HG03060 (cell line): ENCODE measurements around the gene KNCN.

Experiments
- ATAC-seq: cut with Tn5 transposase; IDR thresholded peaks from one replicate; pipeline ENCODE4 v1.9.1; 2021; ENCODE audit warnings: low read depth, moderate number of reproducible peaks; ENCODE audit not compliant: unreplicated experiment

The KNCN gene

DNA sequence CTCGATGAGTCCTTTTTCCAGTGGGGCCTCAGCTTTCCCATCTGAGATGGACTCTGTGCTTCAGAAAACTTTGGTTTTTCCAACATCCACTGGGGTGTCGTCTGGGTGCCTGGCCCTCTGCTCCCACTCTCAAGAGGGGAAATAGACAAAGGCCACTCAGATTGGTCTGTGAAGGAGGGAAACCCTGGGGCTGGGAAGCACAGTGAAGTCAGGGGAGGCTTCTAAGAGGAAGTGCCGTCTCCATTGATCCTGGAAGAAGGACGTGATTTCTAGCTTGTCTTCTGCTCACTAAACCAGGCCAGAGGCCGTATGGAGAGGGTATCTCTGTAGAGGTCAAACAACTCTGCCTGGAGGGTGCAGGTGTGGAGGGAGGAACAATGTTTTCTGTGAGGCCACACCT is 5.2 kb downstream of the KNCN start:
- no peak for ATAC-seq

DNA sequence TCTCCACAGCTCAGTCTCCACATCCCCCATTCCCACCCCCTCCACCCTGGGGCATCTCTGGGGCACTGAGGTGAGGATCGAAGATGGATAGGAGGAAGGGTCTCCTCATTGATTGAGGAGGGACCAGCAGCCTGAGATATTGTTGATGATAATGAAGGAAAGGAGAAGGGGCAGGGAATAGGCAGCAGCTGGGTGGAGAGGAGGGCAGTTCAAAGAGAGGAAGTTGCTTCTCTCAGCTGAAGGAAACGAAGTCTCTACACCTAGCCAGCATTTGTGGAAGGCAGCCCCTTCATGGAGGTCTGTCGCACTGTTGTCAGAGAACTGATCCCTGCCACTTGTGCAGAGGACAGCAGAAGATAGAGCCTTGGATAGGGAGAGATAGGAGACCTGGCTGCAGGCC is 5.7 kb downstream of the KNCN start:
- ATAC-seq, result no peak

DNA sequence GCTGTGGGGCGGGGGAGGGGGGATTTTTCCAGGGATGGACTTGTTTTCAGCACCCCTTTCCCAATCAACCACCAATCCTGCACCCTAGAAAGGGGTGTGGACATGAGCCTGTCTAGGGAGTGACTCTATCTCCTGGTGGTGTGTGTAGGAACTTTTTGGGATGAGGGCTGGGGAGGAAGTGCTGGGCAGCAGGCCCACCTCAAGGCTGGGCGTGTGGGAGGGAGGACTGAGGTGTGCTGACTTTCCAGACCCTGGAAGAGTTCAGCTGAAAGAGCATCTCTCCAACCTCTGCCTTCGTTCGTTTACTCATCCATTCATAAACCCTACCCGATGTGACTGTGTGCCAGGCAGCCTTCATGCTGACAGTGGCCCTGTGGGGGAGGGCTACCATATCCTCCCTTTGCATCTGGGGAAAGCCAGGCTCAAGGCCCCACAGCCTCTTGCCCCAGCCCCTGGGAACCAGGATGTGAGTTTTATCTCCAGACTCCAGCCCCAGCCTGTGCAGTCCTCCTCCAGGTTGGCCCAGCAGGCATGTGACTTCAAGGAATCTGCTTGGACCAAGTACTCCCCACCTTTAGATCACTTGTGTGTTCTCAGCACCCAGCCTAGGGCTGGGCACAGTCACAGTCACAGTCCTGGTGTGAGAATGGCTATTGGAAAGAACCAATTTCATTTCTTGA is 6.7 kb downstream of the KNCN start:
- ATAC-seq, result no peak

DNA sequence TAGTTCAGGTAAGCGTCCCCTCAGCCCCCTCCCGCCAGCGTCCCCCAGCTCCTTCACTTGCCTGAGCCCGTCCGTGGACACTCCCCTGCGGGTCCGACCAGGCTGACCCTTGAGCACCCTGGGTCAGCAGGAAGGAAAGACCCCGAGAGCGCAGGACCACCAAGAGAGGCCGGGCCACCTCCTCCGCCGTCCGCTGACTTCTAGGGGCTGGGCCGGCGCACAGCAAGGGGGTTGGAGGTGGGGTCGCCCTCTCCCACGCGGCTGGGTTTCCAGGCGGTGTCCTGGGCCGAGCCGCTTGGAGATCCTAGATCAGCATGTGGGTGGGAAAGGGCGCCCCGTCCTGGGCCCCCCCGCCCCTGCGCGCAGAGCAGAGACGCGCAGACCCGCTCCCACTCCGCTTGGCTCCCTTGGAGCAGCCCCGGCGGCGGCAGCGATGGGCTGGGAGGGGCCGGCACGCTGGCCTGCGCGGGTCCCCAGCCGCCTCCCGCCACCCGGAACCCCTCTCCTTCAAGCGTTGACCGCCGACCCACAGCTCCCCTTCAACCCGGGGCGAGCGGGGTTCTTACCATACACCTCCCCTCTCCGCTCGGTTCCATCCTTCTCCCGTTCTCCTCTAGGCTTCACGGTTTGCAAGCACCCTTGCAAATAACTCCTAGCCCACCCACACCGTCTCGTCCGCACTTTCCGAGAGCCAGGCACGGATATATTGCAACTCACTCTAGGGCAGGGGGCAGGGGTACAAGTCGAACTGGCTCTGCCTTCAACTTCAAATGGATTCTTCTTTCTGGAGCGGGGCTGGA is 7.5 kb downstream of the KNCN start:
- no peak for ATAC-seq

DNA sequence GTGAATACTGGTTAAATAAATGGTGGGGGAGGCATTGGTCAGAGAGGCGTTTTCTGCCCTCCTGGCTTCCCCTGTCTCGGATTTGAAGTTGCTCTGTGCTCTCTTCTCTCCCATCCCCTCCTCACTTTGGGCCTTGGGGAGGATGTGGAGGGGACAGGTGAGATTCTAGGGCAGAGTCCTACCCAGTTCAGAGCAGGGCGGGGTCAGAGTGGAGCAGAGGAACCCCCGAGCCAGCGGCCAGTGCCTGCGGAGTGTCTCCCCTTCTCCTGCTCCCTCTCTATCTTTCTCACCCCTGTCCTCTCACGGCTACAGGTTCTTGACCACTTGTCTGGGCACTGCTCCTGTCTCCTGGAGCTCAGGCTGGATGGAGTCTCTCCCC is 8.1 kb downstream of the KNCN start:
- no peak for ATAC-seq

DNA sequence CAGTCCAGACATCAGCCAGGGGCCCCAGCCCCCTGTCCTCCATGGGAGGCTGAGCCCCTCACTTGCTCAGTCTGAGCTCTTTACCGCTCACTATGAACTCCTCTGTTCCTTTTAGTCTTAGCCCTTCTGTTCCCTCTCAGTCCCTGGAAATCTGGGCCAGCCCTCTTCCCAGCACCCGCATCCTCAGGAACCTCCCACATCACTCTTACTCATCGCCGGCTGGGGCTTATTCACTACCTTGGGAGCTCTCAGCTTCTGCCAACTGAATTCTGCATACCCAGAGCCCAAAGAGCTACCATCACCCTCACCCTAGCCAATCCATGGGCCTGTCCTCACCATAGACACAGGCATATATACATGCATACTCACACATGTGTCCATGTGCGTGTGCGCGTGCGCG is 11.5 kb downstream of the KNCN start:
- no peak for ATAC-seq

DNA sequence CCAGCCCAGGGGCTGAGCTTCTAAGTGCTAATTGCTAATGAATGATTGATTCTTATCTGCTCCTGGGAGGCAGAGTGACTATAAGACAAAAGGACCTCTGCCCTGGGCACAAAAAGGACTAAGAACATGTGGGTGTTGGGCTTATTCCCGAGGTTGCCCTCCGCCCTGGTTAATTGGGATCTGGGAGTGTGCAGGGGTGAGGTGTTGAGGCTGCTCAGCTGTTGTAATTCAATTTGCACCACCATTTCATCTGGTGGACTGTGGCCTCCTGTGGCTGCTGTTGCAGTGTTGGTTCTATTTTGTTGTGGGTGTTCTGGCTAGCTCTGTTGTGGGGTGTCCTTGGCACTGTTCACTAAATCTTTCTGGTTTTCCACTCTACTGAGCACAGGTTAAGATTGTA is 13.3 kb downstream of the KNCN start:
- no peak for ATAC-seq

DNA sequence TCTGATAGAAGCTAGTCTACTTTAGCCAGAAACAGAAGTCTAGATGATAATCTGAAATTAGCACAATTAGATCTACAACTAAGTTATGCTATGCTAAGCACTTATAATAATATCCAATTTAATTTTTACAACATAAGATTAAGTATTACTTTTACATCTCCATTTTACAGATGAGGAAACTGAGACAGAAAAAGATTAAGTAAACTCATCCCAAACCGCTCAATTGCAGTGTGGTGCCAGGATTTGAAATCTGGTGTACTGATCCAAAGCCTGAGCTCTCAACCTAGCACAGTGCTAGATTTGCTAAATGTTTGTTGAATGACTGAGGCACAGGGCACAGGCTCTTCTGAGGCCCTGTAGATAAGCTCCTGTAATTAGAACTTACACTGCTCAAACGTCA is 13.8 kb downstream of the KNCN start:
- ATAC-seq, result no peak

DNA sequence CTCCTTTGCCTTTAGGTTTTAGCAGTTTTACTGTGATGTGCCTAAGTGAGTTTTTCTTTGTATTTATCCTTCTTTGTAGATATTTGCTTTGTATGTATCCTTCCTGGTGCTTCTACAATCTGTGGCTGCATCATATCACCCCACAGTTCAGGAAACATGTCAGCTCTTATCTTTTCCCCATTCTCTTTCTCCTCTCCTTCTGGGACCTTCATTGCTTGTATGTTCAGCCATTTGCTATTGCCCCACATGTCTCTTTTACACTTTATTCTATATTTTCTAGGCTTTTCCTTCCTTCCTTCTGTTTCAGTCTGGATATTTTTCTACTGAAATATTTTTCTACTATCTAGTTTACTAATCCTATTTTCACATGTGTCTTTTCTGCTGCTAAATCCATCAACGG is 14.9 kb downstream of the KNCN start:
- no peak for ATAC-seq

DNA sequence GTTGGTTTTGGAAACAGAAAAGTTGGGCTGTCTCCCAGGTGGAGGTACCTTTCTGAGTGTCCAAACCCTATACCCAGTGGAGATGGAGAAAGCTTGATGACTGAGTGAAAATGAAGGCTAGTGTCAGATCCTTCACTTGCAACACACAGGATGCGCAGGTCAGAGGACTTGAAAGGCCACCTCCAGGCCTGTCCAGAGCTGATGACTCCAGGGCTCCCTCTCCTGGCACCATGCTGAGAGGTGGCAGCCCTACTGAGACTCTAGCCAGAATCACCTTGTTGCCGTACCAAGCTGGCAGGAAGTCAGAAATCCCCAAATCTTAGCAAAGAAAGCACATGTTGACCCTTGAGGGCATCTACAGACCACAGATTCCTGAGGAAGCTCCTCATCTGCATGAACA is 16.4 kb downstream of the KNCN start:
- no peak for ATAC-seq

DNA sequence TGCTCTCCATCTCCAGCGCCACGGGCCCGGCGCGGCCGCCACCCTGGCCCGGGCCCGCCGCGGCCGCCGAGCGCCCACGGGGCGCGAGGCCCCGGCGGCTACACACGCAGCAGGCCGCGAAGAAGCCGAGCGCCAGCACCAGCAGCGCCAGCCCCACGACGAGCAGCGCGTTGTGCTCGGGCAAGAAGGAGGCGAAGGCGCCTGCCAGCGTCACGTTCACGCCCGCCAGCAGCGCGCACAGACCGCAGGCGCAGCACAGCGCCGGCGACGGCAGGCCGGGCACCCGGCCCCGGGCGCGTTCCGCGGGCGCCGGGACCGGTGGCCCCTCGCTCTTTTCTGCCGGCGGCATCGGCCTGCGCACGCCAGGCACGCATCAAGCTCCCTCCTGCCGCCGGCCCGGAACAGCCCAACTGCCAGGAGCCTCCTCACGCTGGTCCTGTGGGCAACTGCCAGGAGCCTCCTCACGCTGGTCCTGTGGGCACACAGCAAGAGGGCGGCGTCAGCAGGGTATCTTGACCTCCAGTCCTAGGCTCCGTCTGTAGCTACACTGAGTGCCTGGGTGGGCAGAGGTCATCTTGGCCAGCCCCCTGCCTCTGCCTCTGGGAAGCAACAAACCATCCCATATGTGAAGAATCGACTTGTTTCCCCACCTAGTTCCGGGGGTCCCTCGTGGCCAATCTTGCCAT is 18.1 kb downstream of the KNCN start:
- no peak for ATAC-seq

DNA sequence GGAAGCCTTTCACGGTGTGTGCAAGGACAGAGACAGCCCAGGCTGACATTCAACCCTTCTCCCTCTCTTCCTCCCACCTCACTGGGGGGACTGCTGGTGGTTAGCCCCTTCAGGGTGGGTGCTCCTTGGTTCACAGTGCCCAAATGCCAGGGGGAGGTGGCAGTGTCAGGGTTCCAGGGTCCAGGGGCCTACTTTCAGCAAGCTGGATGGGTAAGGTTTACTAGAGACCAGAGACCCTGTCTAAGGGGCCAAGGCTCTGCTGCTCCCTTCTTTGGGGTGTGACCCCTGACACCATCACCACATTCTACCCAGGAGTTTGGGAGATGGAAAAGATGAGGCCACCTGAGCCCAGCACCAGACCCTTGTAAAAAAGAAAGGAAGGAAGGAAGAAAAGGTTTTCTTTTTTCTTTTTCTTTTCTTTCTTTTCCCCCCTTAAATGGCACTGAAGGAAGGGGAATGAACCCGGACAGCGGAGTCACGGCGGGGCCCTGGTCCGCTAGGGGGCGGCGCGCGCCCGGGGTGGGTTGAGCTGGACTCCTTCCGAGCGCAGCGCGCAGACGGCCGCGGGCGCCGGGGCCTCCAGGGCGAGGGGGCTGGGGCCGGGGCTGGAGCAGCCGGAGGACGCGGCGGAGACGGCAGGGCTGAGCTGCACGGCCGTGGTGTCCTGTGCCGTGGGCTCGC is 18.8 kb downstream of the KNCN start:
- no peak for ATAC-seq

DNA sequence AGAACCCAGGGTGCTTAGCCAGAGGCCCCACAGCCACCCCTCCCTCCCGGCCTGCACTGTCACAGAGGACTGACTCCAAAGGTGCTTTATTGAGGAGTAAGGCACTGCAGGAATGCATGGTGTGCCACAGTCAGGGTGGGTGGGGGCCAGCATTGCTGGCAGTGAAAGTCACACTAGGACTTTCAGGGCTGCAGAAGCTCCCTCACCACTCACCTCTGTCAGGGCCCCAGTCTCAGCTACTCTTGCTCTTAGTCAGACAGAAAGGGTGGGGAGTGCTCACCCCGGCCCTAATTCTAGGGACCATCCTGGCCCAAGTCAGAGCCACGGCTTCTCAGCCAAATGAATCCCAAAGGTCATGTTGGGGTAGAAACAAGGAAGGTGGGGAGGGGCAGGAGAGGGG is 19.4 kb downstream of the KNCN start:
- ATAC-seq, result no peak

DNA sequence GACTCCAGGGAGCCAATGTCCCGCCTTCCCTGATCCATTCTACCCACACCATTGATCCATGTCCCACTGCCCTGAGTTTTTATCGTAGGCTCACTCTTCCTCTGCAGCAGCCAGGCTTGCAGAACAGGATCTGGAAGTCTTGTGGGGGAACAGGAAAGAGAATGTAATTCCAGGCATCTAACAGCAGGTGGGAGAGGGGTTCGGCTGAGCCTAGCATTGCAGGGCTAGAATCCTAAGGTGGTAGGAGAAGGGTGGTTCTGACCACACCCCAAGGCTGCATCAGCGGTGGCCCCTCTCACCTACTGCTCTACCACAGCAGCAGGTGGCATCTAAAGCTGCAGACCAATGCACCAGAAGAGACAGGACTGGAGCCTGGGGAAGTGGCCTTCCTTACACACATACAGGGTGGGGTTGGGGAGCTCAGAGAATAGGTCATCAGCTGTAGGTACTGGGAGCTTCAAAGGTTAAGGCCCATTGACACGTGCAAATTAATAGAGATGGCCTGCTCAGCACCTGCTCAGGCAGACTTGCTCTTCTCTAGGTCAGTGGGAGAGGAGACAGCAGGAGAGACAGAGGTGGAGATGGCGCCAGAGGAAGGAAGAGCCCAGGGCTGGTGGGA is 20.5 kb downstream of the KNCN start:
- no peak for ATAC-seq

DNA sequence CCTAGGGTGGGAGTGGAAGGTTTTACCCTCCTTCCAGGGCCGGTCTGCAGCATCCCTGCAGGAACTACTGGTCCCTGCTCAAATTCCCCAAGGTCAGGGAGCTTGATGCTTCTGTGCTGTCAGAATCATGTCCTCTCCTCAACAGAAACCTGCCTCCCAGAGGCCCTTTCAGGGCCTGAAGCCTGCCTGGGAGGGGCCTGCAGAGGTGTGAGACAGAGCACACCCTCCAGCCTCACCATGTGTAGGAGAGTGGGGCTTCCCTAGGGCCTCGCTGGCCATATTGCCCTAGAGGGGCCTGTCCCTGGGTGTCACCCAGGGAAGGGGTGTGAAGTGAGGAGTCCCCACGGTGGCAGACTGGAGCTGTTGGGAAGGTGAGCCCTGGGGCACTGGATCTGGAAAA is 21.1 kb downstream of the KNCN start:
- no peak for ATAC-seq

DNA sequence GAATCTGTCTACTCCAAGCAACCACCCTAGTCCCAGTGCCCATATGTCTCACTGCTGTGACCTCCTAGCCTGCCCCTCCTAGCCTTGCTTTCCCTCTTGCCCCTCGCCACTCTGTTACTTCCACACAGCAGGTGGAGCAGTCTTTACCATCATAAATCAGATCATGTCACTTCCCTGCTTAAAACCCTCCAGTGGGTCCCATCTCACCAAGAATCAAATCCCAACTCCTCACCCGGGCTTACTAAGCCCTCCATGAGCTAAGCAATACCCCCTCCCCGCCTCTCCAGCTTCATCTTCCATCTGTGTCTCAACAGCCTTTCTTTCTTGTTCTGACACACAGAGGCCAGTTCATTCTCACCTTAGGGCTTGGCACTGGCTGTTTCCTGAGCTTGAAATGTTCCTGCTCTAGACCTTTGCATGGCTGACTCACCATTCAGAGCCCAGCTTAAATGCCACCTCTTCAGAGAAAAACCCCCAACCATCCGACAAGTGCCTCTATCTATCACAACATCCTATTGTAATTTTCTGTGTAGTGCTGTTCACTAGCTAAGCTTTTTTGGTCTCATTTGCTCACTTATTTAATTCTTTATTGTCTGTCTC is 22.3 kb downstream of the KNCN start:
- no peak for ATAC-seq

DNA sequence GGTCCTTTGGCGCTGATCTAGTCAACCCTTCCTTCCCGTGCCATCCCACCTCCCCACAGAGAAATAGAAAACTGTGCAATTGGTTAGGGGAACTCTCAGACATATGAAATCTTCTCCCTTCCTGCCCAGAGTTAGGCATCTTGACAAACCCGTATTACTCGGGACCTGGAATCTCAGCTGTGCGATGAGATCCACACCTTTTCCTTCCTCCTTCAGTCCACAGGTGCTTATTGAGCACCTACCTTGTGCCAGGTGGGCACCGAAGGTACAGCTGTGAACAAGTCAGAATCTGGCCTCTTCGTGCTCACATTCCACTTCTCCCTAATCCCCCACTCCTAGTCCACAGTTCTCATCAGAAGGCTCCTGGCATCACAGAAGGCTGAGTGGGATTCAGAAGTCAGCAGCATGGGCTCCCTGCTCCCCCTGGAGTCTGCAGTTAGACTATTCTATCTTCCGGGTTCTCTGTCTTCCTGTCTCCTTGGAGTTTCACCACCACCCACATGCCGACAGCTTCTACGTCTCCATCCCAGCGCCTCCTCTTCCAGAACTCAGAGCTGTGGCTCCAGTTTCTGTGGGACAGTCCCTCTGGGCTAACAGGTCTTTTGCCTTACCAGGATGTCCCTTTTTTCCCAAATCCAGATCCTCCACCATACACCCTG is 23.0 kb downstream of the KNCN start:
- no peak for ATAC-seq

DNA sequence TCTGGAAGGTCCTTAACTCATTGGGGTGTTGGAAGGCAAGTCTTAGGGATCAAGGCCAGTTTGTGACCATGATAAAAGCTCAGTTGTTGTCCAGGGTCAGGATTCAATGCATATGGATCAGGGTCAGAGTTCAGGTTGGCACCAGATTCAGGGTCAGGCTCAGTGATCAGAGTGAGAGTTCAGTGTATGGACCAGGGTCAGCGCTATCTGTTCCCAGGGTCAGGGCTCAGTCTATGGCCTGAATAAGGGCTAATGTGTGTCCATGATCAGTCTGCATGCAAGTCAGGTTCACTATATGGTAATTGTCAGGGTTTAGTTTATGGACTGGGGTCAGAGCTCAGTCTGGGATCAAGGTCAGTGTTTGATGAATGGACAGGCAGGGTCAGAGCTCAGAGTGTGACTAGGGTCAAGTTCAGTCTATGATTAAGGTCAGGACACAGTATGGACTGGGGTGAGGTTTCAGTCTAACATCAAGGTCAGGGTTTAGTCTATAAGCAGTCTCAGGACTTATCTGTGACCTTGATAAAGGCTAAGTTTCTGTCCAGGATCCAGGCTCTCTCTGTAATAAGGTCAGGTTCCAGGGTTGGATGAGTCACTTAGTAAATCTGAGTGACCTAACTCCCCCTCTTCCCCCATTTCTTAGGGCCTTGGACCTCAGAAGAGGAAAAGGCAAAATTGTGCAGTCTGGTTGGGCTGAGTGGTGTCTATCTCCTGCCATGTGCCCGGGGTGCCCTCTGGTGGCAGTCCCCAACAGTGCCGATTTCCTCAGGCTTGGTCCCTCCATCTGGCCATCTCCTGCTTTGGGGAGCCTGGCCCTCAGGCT is 23.8 kb downstream of the KNCN start:
- ATAC-seq, result no peak

DNA sequence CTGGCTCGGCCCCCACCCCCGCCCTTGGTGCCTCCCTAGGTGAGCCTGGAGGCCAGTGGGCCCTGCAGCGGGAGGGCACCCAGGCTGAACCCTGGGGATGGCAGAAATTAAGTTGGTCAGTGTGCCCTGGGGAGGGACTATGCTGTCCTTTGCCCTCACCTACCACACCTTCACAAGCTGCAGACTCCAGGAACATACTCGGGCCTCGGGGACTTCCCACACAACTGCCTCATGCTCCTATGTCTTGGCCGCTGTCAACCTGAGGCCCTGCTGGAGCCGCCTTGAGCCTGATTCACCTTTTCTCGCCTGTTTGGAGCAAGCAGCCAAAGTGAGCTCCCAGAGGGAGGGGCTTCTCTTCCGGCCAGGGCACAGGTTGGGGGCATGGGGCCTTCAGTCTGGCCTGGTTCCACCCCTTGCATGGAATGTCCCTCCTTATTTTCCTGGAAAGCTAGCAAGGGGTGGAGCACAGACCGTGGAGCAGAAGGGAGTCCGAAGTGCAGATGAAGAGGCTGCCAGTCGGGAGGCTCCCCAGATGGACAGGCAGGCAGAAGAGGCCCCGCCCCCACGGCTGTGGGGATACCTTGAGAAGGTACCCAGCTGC is 24.7 kb downstream of the KNCN start:
- no peak for ATAC-seq
